GM18951 (cell line): ENCODE results near the gene SLC26A11.

Experiments used
- POLR2A ChIP-seq: IDR thresholded peaks from 4 replicates; pipeline ENCODE4 v1.6.1; 2011; ENCODE audit warnings: mild to moderate bottlenecking; ENCODE audit not compliant: insufficient read length, insufficient read depth; ENCODE audit errors: extremely low read depth
- in situ Hi-C: fragments of 300-500 bp; cut with MboI; formaldehyde crosslinking; loops from one replicate; pipeline ENCODE4 v1.12.0; 2022; ENCODE audit warnings: low sequenced_read_pairs, mixed read lengths, inconsistent platforms; ENCODE audit not compliant: unreplicated experiment

SLC26A11 gene

DNA sequence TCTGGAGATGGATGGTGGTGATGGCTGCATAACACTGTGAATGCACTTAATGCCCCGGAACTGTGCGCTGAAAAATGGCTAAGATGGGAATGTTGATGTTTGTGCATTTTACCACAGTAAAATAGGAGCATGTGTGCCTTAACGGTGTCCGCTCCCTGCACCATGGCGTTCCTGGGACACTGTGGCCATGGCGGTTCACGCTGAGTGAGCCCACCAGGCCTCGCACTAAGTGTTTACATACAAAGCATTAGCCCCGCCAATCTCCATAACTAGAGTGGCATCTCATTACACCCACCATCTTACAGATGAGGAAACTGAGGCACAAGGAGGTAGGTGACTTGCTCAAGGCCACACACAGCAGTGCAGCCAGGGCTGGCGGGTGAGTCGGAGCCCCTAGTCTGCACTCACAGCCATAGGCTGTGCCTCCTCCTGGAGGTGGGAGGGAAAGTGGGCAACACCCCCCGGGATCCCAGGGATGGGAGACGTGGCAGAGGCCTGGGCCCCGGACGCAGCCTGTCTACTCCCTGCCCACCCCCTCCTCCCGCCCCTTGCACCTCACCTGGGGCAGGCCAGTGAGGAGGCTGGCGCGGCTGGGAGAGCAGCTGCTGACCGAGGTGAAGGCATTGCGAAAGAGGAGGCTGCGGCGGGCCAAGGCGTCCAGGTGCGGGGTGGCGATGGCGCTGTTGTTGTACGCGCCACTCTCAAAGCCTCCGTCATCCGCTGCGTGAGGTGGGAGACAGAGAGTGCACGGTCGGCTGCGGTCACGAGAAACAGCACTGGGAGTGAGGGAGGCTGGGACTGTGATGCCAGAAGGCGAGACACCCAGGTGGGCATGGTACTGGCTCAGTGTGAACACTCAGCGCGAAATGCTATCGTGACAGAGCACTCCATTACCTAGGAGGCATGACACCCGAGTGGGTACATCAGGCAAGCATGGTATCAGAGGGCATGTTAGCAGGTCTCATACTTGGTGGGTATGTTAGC lies 3.5 kb upstream of the SLC26A11 start:
- TF ChIP-seq POLR2A, result no peak
- in situ Hi-C loops, result no loop called here

DNA sequence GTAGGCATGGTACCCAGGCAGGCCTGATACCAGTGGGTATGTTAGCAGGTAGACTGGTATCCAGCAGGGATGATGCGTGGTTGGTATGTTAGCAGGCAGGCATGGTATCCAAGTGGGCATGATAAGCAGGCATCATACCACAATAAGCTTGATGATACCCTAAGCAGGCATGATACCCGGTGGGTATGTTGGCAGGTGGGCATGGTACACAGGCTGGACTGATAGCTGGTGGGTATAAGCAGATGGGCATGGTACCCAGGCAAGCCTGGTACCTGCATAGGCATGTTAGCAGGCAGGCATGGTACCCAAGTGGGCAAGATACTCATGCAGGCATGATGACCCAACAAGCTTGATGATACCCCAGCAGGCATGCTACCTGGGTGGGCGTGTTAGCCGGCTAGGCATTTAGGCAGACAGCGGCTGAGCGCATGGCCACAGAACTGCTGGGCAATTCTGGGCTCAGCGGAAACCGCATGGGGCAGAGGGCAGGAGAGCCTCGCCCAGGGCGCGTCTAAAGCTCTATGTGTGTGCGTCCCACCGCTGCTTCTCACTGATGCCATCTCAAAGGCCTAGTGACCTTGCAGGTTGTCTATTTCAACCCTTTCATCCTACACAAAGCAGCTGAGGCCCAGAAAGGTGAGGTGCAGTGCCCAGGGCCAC lies 2.4 kb upstream of the SLC26A11 start:
- TF ChIP-seq POLR2A, result no peak
- in situ Hi-C loops, result no loop called here

DNA sequence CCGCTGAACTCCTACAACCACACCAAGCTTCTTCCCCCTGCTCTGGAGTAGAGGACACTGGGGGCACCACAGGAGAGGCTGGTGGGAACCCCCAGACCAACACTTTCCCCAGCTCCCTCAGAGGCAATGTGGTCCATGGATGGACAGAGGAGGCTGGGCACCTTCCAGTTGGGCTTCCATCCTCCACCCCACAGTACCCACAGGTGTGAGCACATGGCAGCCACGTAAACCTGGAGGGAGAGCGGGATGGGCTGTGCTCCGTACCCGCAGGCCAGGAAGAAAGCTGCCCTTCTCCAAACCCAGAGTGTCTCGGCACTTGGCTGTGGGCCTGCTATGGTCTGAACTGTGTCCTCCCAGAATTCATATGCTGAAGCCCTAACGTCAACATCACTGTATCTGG lies 1.8 kb upstream of the SLC26A11 start:
- TF ChIP-seq POLR2A, result no peak
- in situ Hi-C loops, result no loop called here

GRCh38 chr17:80219013-80219762 lies 1.0 kb upstream of the SLC26A11 start:
- no peak for TF ChIP-seq POLR2A

GRCh38 chr17:80219763-80220053 lies 519 bp upstream of the SLC26A11 start:
- in situ Hi-C loops, result no loop called here
- no peak for TF ChIP-seq POLR2A

More at GRCh38 chr17:80219013-80219762, 1.0 kb upstream of the SLC26A11 start:
- in situ Hi-C loops, result no loop called here

DNA sequence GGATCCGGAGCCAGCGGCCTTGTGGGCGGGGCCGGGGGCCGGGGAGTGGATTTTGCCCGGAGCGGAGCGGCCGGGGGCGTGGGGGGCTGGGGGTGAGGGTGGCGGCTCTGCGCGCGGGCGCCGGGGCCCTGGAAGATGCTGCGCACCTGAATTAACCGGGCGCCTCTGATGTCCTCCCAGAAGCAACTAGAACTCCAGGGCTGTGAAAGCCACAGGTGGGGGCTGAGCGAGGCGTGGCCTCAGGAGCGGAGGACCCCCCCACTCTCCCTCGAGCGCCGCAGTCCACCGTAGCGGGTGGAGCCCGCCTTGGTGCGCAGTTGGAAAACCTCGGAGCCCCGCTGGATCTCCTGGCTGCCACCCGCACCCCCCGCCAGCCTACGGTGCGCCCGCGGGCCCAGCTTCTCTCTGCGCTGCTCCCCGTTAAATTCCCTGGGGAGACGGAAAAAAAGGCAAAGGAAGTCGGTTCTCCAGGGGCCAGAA lies 549 bp downstream of the SLC26A11 start:
- TF ChIP-seq POLR2A, result no peak
- in situ Hi-C loops, result no loop called here

- TF ChIP-seq POLR2A, result no peak
- in situ Hi-C loops, result no loop called here
These were observed 1.3 kb downstream of the SLC26A11 start for GRCh38 chr17:80221351-80222105.

DNA sequence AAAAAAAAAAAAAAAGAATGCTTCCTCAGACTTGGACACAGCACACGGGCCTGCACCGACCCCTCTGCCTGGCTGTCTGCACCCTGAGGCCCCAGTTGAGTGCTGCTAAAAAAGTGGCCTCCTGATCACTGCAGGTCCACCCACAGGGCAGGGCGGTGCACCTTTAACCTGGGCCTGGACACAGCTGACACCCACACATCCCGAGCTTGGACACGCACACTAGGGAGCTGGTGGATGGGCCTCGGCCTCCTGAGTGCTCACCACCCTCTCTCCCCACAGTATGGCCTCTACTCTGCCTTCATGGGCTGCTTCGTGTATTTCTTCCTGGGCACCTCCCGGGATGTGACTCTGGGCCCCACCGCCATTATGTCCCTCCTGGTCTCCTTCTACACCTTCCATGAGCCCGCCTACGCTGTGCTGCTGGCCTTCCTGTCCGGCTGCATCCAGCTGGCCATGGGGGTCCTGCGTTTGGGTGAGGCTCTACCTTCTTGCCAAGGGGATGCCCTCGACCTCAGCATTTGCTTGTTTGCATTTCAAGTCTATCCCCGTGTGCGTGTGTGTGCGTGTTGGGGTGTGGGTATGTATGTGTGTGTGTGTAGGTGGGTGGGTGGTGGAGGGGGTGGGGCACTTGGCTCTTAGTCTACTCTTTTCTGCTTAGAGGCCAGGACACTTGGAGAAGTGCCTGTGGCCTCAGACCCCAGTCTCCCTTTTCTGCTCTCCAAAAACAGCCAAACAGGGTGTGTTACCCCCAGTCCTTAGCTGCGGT lies 2.3 kb downstream of the SLC26A11 start:
- no peak for TF ChIP-seq POLR2A
- in situ Hi-C loops, result no loop called here

GRCh38 chr17:80223142-80223815 lies 3.1 kb downstream of the SLC26A11 start:
- in situ Hi-C loops, result no loop called here
- TF ChIP-seq POLR2A, result no peak

GRCh38 chr17:80223838-80224497 lies 3.7 kb downstream of the SLC26A11 start:
- in situ Hi-C loops, result no loop called here
- TF ChIP-seq POLR2A, result no peak

DNA sequence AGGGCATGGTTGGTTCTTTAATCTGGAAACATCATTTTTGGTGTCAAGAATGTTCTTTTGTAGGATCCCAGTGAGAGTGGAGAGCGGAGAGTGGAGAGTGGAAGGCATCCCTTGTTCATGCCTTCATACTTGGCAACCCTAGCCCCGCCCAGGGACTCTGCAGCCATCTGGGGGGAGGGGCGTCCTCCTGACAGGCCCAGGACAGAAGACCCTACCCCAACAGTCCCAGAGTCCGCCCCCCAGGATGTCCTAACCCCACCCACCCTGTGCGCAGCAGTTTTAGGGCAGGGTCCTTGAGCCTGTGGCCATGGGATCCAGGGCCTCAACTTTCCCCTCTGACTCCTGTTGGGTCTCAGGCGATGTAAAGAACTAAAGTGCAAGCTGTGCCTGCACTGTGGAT lies 4.5 kb downstream of the SLC26A11 start:
- in situ Hi-C loops, result no loop called here

More for the DNA sequence above, 4.5 kb downstream of the SLC26A11 start:
- no peak for TF ChIP-seq POLR2A
